GM12878 (cell line): ENCODE data around the gene GSC2. TPM values are rescaled to one million over a fixed set of nuclear protein-coding genes. Genes with fewer than 3 reads are reported as not detected.

Source experiments
- BMI1 ChIP-seq: fragments of 450-650 bp; IDR thresholded peaks from 2 replicates; pipeline ENCODE4 v1.6.1; 2016; ENCODE audit warnings: mild to moderate bottlenecking, moderate library complexity, borderline replicate concordance
- CBX3 ChIP-seq: fragments of 200-600 bp; sonication (generic); IDR thresholded peaks from 2 replicates; pipeline ENCODE4 v1.6.1; 2016; ENCODE audit warnings: low read depth, borderline replicate concordance
- CEBPZ ChIP-seq: fragments of 150-350 bp; IDR thresholded peaks from 2 replicates; pipeline ENCODE4 v1.6.1; 2016; ENCODE audit warnings: low read depth, low read length
- NR2F1 ChIP-seq: fragments of 450-650 bp; conservative IDR thresholded peaks from 2 replicates; pipeline ENCODE4 v1.6.1; 2017; ENCODE audit warnings: mild to moderate bottlenecking
- PAX5 ChIP-seq: IDR thresholded peaks from 2 replicates; pipeline ENCODE4 v1.6.1; 2011; ENCODE audit warnings: low read depth, low read length, borderline replicate concordance
- POLR2A ChIP-seq: IDR thresholded peaks from 2 replicates; pipeline ENCODE4 v1.6.1; 2011; ENCODE audit warnings: low read depth, mild to moderate bottlenecking, low read length
- REST ChIP-seq: IDR thresholded peaks from 2 replicates; pipeline ENCODE4 v1.6.1; 2012; ENCODE audit warnings: mild to moderate bottlenecking, low read depth, low read length
- SMAD5 ChIP-seq: IDR thresholded peaks from 2 replicates; pipeline ENCODE4 v1.6.1; 2016; ENCODE audit warnings: antibody characterized with exemption, low read depth
- TCF3 ChIP-seq: IDR thresholded peaks from 2 replicates; pipeline ENCODE4 v1.6.1; 2012; ENCODE audit warnings: low read depth, mild to moderate bottlenecking, low read length, borderline replicate concordance; ENCODE audit not compliant: insufficient read depth
- YBX1 ChIP-seq: fragments of 450-650 bp; IDR thresholded peaks from 2 replicates; pipeline ENCODE4 v1.6.1; 2016; ENCODE audit warnings: antibody characterized with exemption
- polyA plus RNA-seq, 11 experiments: library from polyadenylated mRNA; depleted of rRNA in 4 of 11; unstranded in 6 of 11; stranded (reverse) in 5 of 11; fragments of >200 nt; fragmentation: Nextera tagmentation in 4 of 11; fragmentation: Illumina TruSeq in 1 of 11; extraction: Ambion mirVana in 4 of 11; extraction: Trizol in 1 of 11; gene quantifications; 1 replicate in 1 of 11; 2 replicates in 10 of 11; pipeline versions ENCODE4 v1.2.1 to v1.2.3, GENCODE V29; 2011 to 2016; ENCODE audit warnings: inconsistent platforms in 2 of 11, missing spikeins in 2 of 11, low read depth in 1 of 11
- total RNA-seq, 4 experiments: library from RNA; depleted of rRNA in 3 of 4; stranded (reverse); fragments of >200 nt in 3 of 4; fragmentation: Illumina TruSeq in 1 of 4; extraction: Trizol in 1 of 4; gene quantifications; 2 replicates each; pipeline versions ENCODE4 v1.2.1 to v1.2.3, GENCODE V29; 2013 to 2021

The GSC2 gene
- total and polyA plus RNA-seq, 10 of the 15 experiments (the other 5 are each of a cell fraction or from before 2014, with no cell fraction given): not detected

GRCh38 chr22:19118329-19118880 lies 31.7 kb downstream of the GSC2 start (continued):
- TF ChIP-seq BMI1 (no peak), CEBPZ (no peak), CBX3 (no peak), POLR2A (no peak), REST (no peak), NR2F1 (no peak; the same call in 1 of the 2 replicates), TCF3 (peak; percentile 85), SMAD5 (no peak), PAX5 (peak; percentile 95), YBX1 (no peak)
